ENCODE data around the gene ZDHHC16. TPM values are rescaled to one million over a fixed set of nuclear protein-coding genes. Genes with fewer than 3 reads are reported as not detected.
A peak's percentile ranks its signal among the peaks of the same experiment; 100 is the strongest.

ZDHHC16 gene
- total RNA-seq, 2 experiments from 2014 or later = 6.2 to 6.5 TPM

GRCh38 chr10:97464226-97464625 lies 18.3 kb downstream of the ZDHHC16 start:
- Histone ChIP-seq H3K27me3 (ENCODE audit: control insufficient read depth in 1 of 2, insufficient read depth in 2 of 2, low read length in 2 of 2) (no peaks in the 10 kb centered on the region), H3K9me3 (ENCODE audit: control insufficient read depth in 1 of 2, insufficient read depth in 1 of 2, low read length in 2 of 2) (no peaks in the 10 kb centered on the region), H3K4me1 (ENCODE audit: insufficient read depth, low read length) (no peaks in the 10 kb centered on the region), H3K4me3 (ENCODE audit: low read length) (no peak overlapping the region), H3K36me3 (ENCODE audit: insufficient read depth, low read length) (peaks cover 94% of the 10 kb centered on the region), H3K27ac (ENCODE audit: low read depth in 1 of 2, low read length in 2 of 2) (no peak overlapping the region)
- Mint-ChIP-seq H3K4me3 (no peak overlapping the region), H3K27me3 (no peaks in the 10 kb centered on the region), H3K4me1 (ENCODE audit: low read depth) (no peaks in the 10 kb centered on the region), H3K9me3 (no peaks in the 10 kb centered on the region), H3K27ac (peak overlapping the region; percentile 56), H3K36me3 (ENCODE audit: low read depth) (peaks cover 97% of the 10 kb centered on the region)
- ChIA-PET CTCF (interaction anchor here (1.3 to 1.6 kb wide), 3 partner anchors 12 to 89 kb away, joined by 3 to 5 read pairs (median 5); no protein-coding TSS in a partner anchor), POLR2A (no interaction called here)
- no peak for DNase-seq
- TF ChIP-seq, protein P1, sequence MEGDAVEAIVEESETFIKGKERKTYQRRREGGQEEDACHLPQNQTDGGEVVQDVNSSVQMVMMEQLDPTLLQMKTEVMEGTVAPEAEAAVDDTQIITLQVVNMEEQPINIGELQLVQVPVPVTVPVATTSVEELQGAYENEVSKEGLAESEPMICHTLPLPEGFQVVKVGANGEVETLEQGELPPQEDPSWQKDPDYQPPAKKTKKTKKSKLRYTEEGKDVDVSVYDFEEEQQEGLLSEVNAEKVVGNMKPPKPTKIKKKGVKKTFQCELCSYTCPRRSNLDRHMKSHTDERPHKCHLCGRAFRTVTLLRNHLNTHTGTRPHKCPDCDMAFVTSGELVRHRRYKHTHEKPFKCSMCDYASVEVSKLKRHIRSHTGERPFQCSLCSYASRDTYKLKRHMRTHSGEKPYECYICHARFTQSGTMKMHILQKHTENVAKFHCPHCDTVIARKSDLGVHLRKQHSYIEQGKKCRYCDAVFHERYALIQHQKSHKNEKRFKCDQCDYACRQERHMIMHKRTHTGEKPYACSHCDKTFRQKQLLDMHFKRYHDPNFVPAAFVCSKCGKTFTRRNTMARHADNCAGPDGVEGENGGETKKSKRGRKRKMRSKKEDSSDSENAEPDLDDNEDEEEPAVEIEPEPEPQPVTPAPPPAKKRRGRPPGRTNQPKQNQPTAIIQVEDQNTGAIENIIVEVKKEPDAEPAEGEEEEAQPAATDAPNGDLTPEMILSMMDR (IDR thresholded peaks at IDR 0.05) = no peak
- no peak for ATAC-seq (ENCODE audit: poor library complexity)
- intact Hi-C loops (cut with DNase I, micrococcal nuclease) = no loop called here

DNA sequence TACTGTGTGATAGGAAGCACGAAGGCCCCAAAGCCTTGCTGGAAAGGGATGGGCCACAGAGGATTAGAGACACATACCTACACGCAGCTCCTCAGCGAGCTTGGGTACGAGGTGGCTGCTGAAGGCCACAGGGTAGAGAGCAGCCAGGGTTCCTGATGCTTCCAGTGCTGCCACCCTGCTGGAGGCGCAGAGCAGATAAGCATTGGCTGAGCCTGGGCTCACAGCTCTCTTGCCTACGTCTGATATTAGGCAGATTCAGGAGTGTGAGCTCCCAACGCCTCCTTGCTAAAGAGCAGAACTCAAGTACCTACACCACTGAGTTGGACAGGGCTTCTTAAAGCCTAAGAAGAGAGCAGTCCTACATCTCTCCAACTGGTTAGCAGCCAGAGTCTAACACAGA lies 20.0 kb downstream of the ZDHHC16 start:
- no peaks in the 10 kb centered on the region for H3K27me3 Mint-ChIP-seq
- peaks cover 97% of the 10 kb centered on the region for H3K36me3 Mint-ChIP-seq (ENCODE audit: low read depth)
- H3K9me3 Mint-ChIP-seq = no peaks in the 10 kb centered on the region

GRCh38 chr10:97466755-97467154 lies 20.8 kb downstream of the ZDHHC16 start:
- POLR2A ChIA-PET = interaction anchor here (1.0 kb wide), 1 partner anchor 86 kb away, joined by 5 read pairs; no protein-coding TSS in a partner anchor
- H3K4me1 Mint-ChIP-seq (ENCODE audit: low read depth) = no peaks in the 10 kb centered on the region

More for the DNA sequence above, 20.0 kb downstream of the ZDHHC16 start:
- no peak overlapping the region for H3K27ac ChIP-seq (ENCODE audit: low read depth in 1 of 2, low read length in 2 of 2)
- Mint-ChIP-seq H3K4me1 (ENCODE audit: low read depth) (no peaks in the 10 kb centered on the region), H3K4me3 (no peak overlapping the region), H3K27ac (no peak overlapping the region)
- intact Hi-C loops (cut with DNase I, micrococcal nuclease) = no loop called here
- no peak for ATAC-seq (ENCODE audit: poor library complexity)
- H3K9me3 ChIP-seq (ENCODE audit: control insufficient read depth in 1 of 2, insufficient read depth in 1 of 2, low read length in 2 of 2) = no peaks in the 10 kb centered on the region
- CTCF ChIA-PET = no interaction called here
- no peaks in the 10 kb centered on the region for H3K27me3 ChIP-seq (ENCODE audit: control insufficient read depth in 1 of 2, insufficient read depth in 2 of 2, low read length in 2 of 2)
- no peaks in the 10 kb centered on the region for H3K4me1 ChIP-seq (ENCODE audit: insufficient read depth, low read length)
- DNase-seq = no peak
- H3K36me3 ChIP-seq (ENCODE audit: insufficient read depth, low read length) = peaks cover 94% of the 10 kb centered on the region
- no peak overlapping the region for H3K4me3 ChIP-seq (ENCODE audit: low read length)
- POLR2A ChIA-PET = no interaction called here
- TF ChIP-seq, protein P1 (IDR thresholded peaks at IDR 0.05) = no peak

More at GRCh38 chr10:97466755-97467154, 20.8 kb downstream of the ZDHHC16 start:
- DNase-seq (no peak), ATAC-seq (ENCODE audit: poor library complexity) (no peak)
- Histone ChIP-seq H3K27ac (ENCODE audit: low read depth in 1 of 2, low read length in 2 of 2) (no peak overlapping the region), H3K9me3 (ENCODE audit: control insufficient read depth in 1 of 2, insufficient read depth in 1 of 2, low read length in 2 of 2) (no peaks in the 10 kb centered on the region), H3K27me3 (ENCODE audit: control insufficient read depth in 1 of 2, insufficient read depth in 2 of 2, low read length in 2 of 2) (no peaks in the 10 kb centered on the region), H3K36me3 (ENCODE audit: insufficient read depth, low read length) (peaks cover 86% of the 10 kb centered on the region), H3K4me3 (ENCODE audit: low read length) (no peak overlapping the region), H3K4me1 (ENCODE audit: insufficient read depth, low read length) (no peaks in the 10 kb centered on the region)
- TF ChIP-seq, protein P1 (IDR thresholded peaks at IDR 0.05) = no peak
- intact Hi-C loops (cut with DNase I, micrococcal nuclease) = no loop called here
- Mint-ChIP-seq H3K27ac (no peak overlapping the region), H3K27me3 (no peaks in the 10 kb centered on the region), H3K9me3 (no peaks in the 10 kb centered on the region), H3K4me3 (no peak overlapping the region), H3K36me3 (ENCODE audit: low read depth) (peaks cover 95% of the 10 kb centered on the region)
- CTCF ChIA-PET = no interaction called here

All from CD4-positive, alpha-beta T cell (primary cell).